Effector memory CD8-positive, alpha-beta T cell (primary cell): Measurements from ENCODE around the gene SLC12A5.
"Not testable (repeated sequence)": the region's sequence is repeated elsewhere in the genome, so short reads cannot be mapped to it uniquely, and the experiment has no call there.

ENCODE experiments used
- ATAC-seq: fragments of 150-1000 bp; cut with Tn5 transposase; replicated peaks from 2 replicates; pipeline ENCODE4 v1.10.0; 2021; ENCODE audit warnings: mild to moderate bottlenecking, moderate library complexity
- DNase-seq, 3 experiments: peaks; one replicate each; pipeline ENCODE4 v3.0.0; 2021
- H3K27ac Mint-ChIP-seq, 2 donors: one replicate each; pipeline ENCODE4 v1.8.0; 2022; ENCODE audit warnings: mild to moderate bottlenecking in 2 of 2, mixed read lengths in 2 of 2, moderate library complexity in 2 of 2
- H3K27me3 Mint-ChIP-seq, 2 donors: one replicate each; pipeline ENCODE4 v1.8.0; 2022; ENCODE audit warnings: mixed read lengths in 2 of 2
- H3K36me3 Mint-ChIP-seq: one replicate; pipeline ENCODE4 v1.8.0; 2022; ENCODE audit warnings: mild to moderate bottlenecking, moderate library complexity, mixed read lengths; ENCODE audit not compliant: insufficient read depth
- H3K4me1 Mint-ChIP-seq, 2 donors: one replicate each; pipeline ENCODE4 v1.8.0; 2022; ENCODE audit warnings: low read depth in 2 of 2, mixed read lengths in 2 of 2
- H3K4me3 Mint-ChIP-seq, 2 donors: one replicate each; pipeline ENCODE4 v1.8.0; 2022; ENCODE audit warnings: mild to moderate bottlenecking in 2 of 2, mixed read lengths in 2 of 2, moderate library complexity in 2 of 2
- H3K9me3 Mint-ChIP-seq, 2 donors: one replicate each; pipeline ENCODE4 v1.8.0; 2022; ENCODE audit warnings: mixed read lengths in 2 of 2
- total RNA-seq, 9 experiments: gene quantifications; one replicate each; lab custom pipeline; 2026; lab: John Stamatoyannopoulos, UW

The SLC12A5 gene
- total RNA-seq = 0 to 0.21 (median 0.06) reads per million in 9 experiments

DNA sequence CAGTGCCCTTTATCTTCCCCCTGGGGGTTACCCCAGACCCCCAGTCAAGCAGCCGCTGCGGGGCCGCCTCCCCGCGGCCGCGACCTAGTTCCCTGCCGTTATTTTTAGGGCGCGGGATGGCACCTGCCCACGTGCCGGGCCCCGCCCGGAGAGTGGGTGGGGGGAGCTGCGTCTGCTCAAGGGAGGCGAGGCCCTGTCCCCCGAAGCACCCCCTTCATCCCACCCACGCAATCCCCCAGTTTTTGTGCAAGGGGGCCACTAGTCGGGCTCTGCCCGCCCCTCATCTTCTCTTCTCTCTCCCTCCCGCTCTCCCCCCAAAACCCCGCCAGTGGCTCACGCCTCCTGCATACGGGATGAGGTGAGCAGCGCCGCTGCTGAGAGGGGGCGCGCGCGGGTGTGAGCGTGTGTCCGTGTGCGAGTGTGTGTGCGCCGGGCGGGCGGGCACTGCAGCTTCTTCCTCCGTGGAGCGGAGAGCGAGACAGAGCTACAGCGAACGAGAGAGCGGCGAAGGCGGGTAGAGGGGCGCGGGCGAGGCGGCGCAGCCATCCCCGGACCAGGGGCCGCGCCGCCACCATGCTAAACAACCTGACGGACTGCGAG, at the start of gene SLC12A5:
SLC12A5 (plus strand) TSS at position 444 of the 600 bp plus-strand sequence; CDS start at position 574, 130 bp downstream.
- ATAC-seq = no peak
- Mint-ChIP-seq H3K27ac (no peak within 1 kb of the TSS), H3K36me3 (peaks cover 4% of the 10 kb centered on the region), H3K4me1 (peaks cover 0 to 2% of the 10 kb centered on the region in 2 donors), H3K9me3 (no peaks in the 10 kb centered on the region), H3K4me3 (no peak within 1 kb of the TSS), H3K27me3 (peaks cover 82 to 96% of the 10 kb centered on the region in 2 donors)
- DNase-seq = no peak

DNA sequence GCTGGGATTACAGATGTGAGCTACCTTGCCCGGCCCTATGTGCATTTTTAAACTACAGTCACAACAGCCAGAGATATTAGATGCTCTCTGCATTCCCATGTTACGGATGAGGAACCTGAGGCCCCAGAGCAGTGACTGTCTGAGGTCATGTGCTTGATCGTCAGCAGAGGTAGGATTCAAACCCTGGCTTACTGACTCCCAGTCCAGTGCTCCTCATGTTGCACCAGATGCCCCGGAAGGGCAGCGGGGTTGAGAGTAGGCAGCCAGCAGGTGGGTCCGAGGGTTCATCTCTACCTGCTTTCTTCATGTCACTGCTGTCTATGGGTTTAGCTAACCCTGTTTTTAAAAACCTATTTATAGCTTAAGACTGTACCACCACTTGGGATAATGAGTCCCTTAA, 47.8 kb upstream of the SLC12A5 start:
- ATAC-seq = no peak
- H3K4me1 Mint-ChIP-seq = no peaks in the 10 kb centered on the region
- no peaks in the 10 kb centered on the region for H3K27me3 Mint-ChIP-seq
- no peak for DNase-seq
- H3K27ac Mint-ChIP-seq = no peak overlapping the region
- H3K9me3 Mint-ChIP-seq = no peaks in the 10 kb centered on the region
- H3K36me3 Mint-ChIP-seq = no peaks in the 10 kb centered on the region
- H3K4me3 Mint-ChIP-seq = no peak overlapping the region

DNA sequence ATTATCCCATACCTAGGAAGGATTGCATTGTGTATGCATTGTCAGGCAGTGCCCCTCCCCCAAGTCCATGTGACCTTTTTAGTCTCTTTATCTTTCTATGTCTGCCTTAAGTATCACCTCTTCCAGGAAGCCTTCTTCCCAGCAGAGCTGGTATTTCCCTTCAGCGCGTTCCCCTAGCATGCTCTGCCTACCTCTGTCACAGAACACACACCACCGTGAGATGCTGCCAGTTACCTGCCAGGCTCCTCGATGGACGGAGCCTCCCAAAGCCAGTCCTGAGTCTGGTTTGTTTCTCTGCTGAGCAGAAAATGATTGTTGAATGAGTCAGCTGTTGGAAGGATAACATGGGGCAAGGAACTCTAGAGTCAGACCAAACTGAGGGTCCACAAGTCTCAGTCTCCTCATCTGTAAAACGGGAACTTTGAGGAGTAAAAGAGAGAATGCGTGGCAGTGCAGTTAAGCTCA, 45.7 kb upstream of the SLC12A5 start:
- no peaks in the 10 kb centered on the region for H3K4me1 Mint-ChIP-seq

DNA sequence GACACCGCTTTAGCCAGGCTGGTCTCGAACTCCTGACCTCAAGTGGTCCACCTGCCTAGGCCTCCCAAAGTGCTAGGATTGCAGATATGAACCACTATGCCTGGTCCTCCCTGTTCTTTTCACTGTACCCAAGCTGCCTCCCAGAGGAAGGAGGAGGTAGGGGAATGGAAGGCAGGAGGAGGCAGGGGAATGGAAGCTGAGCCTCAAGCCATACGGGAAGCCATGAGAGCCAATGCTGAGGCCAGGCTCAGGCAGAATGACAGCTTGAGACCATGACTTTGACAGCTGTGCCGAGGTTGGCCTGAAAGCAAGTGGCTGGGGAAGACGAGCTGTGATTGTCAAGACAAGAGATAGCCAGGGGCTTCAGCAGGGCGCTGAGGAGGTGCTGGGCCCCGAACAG, 43.4 kb upstream of the SLC12A5 start:
- no peak for ATAC-seq
- DNase-seq = no peak
- H3K4me1 Mint-ChIP-seq = no peaks in the 10 kb centered on the region
- no peaks in the 10 kb centered on the region for H3K27me3 Mint-ChIP-seq
- no peak overlapping the region for H3K4me3 Mint-ChIP-seq
- H3K27ac Mint-ChIP-seq = peak overlapping the region in 1 of 2 donors; percentile 53
- no peaks in the 10 kb centered on the region for H3K36me3 Mint-ChIP-seq
- no peaks in the 10 kb centered on the region for H3K9me3 Mint-ChIP-seq

More for the DNA sequence above, 45.7 kb upstream of the SLC12A5 start:
- ATAC-seq = no peak
- Mint-ChIP-seq H3K36me3 (no peaks in the 10 kb centered on the region), H3K27me3 (no peaks in the 10 kb centered on the region), H3K27ac (no peak overlapping the region), H3K4me3 (no peak overlapping the region), H3K9me3 (no peaks in the 10 kb centered on the region)
- DNase-seq = no peak

DNA sequence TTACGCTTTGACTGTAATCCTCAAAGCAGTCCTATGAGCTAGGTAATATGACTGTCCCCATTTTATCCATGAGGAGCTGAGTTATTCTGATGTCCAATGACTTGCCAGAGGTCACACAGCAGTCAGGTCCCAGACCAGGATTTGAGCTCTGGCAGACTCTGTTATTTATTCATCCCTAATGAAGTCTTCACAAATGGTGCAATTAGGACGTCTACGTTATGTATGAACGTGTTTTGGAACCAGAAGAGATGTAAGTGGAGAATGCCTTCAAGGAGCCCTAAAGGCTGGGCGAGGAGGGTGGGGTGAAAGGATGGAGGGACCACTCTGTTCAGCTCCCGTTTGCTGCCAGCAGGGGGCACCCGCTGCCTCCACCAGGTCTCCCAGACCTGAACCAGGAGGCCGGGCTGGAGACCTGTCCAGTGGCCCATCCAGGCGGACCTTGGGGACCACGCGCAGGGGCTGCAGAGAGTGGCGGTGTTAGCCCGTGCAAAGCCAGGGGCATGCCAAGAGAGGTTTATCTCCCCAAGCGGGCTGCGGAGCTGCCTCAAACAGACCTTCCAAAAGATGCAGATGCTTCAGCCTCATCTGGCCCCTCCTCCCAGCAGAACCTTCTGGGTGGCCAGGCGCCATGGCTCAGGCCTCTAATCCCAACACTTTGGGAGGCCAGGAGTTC, 41.8 kb upstream of the SLC12A5 start:
- peak; percentile 98 for ATAC-seq
- no peaks in the 10 kb centered on the region for H3K4me1 Mint-ChIP-seq
- no peak overlapping the region for H3K27ac Mint-ChIP-seq
- H3K36me3 Mint-ChIP-seq = no peaks in the 10 kb centered on the region
- peaks cover 0 to 11% of the 10 kb centered on the region in 2 donors for H3K27me3 Mint-ChIP-seq
- no peaks in the 10 kb centered on the region for H3K9me3 Mint-ChIP-seq
- H3K4me3 Mint-ChIP-seq = no peak overlapping the region
- peak; percentile 76 to 78 (median 77) for DNase-seq

DNA sequence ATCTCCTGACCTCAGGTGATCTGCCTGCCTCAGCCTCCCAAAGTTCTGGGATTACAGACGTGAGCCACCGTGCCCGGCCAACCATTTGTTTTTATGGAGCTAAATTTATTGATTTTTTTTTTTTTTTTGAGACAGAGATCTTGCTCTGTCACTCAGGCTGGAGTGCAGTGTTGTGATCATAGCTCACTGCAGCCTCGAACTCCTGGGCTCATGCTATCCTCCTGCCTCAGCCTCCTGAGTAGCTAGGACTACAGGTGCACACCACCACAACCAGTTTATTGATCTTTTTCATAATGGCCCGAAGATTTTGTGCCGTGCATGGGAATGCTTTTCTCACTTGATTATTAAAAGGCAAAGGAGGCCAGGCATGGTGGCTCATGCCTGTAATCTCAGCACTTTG, 40.2 kb upstream of the SLC12A5 start:
- not testable (repeated sequence) for H3K9me3 Mint-ChIP-seq, H3K4me1 Mint-ChIP-seq, DNase-seq, H3K36me3 Mint-ChIP-seq, H3K4me3 Mint-ChIP-seq, ATAC-seq, H3K27ac Mint-ChIP-seq
- H3K27me3 Mint-ChIP-seq = peaks cover 5 to 11% of the 10 kb centered on the region in 2 donors

DNA sequence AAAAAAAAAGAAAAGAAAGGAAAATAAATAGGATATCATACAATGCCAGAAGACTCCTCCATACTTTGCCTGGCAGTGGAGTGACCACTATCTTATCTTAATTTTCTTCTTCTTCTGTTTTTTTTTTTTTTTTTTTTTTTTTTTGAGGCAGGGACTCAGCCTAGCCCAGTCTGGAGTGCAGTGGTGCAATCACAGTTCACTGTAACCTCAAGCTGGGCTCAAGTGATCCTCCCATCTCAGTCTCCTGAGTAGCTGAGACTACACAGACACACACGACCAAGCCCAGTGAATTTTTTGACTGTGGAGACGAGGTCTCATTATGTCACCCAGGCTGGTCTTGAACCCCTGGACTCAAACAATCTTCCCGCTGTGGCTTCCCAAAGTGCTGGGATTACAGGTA, 37.4 kb upstream of the SLC12A5 start:
- no peak overlapping the region for H3K4me3 Mint-ChIP-seq
- ATAC-seq = no peak
- H3K4me1 Mint-ChIP-seq = peaks cover 3 to 5% of the 10 kb centered on the region in 2 donors
- no peak overlapping the region for H3K27ac Mint-ChIP-seq
- H3K36me3 Mint-ChIP-seq = no peaks in the 10 kb centered on the region
- peaks cover 5 to 12% of the 10 kb centered on the region in 2 donors for H3K27me3 Mint-ChIP-seq
- H3K9me3 Mint-ChIP-seq = no peaks in the 10 kb centered on the region
- DNase-seq = no peak

DNA sequence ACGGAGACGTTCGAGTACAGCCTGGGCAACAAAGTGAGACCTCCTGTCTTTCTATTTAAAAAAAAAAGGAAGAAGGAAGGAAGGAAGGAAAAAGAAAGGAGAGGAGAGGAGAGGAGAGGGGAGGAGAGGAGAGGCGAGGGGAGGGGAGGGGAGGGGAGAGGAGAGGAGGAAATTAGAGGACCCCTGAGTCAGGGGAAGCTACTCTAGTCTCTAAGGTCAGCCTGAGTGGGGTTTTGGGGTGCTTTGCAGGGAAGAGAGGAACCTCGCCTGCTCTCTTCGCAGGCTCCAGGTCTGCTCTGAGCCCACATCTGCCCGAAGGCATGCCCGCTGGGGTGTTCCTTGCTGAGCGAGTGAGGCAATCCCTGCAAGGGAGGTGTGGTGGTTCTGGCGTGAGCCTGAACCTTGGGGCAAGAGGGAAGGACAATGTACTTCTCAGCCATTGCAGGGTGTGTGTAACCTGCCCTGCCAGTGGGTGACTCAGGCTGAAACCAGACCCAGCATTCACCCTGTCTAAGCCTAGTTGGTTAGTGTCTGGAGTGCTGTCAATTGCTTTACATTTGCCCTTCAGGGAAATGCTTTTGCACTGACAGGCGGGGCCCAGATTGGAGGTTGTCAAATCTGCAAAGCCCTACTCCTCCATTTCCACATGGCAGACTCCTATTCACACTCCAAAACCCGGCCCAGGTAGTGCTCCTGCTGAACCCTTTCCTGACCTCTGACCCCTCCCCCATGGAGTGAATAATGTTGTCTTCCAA, 35.6 kb upstream of the SLC12A5 start:
- no peak for ATAC-seq
- Mint-ChIP-seq H3K4me3 (no peak overlapping the region), H3K9me3 (no peaks in the 10 kb centered on the region), H3K27ac (no peak overlapping the region), H3K36me3 (no peaks in the 10 kb centered on the region), H3K4me1 (peaks cover 5 to 6% of the 10 kb centered on the region in 2 donors), H3K27me3 (peaks cover 11 to 27% of the 10 kb centered on the region in 2 donors)
- no peak for DNase-seq

DNA sequence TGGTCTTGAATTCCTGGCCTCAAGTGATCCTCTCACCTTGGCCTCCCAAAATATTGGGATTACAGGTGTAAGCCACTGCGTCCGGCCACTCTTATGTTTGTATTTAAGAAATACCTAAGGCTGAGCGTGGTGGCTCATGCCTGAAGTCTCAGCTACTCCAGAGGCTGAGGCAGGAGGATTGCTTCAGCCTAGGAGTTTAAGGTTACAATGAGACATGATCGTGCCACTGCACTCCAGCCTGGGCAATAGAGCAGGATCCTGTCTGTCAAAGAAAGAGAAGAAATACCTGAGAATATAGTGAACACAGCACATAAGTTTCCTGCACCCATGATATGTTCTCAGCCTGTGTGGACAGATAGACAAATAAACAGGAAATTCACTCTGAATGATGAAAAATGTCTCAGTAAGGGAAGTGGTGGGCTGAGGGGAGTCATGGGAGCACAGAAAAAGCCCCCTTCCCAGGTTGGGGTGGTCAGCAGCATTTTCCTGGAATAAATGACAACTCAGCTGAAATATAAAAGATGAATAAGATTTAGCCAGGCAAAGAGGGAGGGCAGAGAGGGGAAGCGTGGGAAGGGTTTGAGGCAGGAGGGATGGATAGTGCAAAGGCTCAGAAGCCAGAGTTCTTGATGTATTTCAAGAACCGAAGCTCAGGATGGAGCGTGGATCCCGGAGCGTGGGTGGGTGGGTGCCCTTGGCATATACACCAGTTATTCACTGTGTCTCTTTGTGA, 34.1 kb upstream of the SLC12A5 start:
- Mint-ChIP-seq H3K36me3 (no peaks in the 10 kb centered on the region), H3K27ac (no peak overlapping the region), H3K27me3 (peaks cover 11 to 33% of the 10 kb centered on the region in 2 donors), H3K4me1 (peaks cover 10 to 13% of the 10 kb centered on the region in 2 donors), H3K9me3 (no peaks in the 10 kb centered on the region), H3K4me3 (no peak overlapping the region)
- ATAC-seq (no peak), DNase-seq (no peak)

DNA sequence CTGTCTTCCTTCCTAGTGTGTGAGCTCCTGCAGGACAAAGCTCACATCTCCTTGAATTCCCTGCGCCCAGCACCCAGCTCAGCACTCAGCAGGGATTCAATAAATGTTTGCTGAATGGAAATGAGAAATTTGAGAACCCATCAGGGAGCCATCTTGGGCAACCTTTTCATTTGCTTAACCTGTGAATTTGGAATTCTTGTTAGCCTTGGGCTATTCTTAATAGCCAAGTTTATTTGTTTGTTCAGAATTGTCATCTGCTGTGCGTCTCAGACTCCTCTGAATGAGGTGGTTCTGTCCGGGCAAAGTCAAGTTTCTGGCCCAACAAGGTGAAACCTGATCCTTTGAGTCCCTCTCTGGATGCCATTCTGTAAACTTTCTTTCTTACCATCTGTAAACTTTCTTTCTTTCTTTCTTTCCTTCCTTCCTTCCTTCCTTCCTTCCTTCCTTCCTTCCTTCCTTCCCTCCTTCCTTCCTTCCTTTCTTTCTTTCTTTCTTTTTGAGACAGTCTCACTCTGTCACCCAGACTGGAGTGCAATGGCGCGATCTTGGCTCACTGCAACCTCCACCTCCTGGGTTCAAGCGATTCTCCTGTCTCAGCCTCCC, 33.4 kb upstream of the SLC12A5 start:
- not testable (repeated sequence) for ATAC-seq, H3K36me3 Mint-ChIP-seq, H3K4me3 Mint-ChIP-seq, H3K27ac Mint-ChIP-seq, DNase-seq, H3K9me3 Mint-ChIP-seq
- Mint-ChIP-seq H3K4me1 (peaks cover 15 to 17% of the 10 kb centered on the region in 2 donors), H3K27me3 (peaks cover 11 to 33% of the 10 kb centered on the region in 2 donors)

DNA sequence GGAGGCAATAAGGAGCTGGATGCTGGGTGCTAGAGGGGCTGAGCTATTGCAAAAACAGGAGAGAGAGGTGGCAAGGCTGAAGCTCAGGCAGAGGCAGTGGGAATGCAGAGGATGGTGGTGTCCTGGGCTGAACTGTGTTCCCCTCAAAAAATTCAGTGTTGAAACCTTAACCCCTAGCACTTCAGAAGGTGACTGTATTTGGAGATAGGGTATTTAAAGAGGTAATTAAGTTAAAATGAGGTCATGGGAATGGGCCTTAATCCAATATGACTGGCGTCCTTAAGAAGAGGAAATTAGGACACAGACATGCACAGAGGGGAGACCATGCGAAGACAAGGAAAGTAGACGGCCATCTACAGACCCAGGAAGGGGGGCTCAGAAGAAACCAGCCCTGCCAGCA, 31.8 kb upstream of the SLC12A5 start:
- no peaks in the 10 kb centered on the region for H3K9me3 Mint-ChIP-seq
- peaks cover 15 to 18% of the 10 kb centered on the region in 2 donors for H3K4me1 Mint-ChIP-seq
- ATAC-seq = no peak
- H3K4me3 Mint-ChIP-seq = no peak overlapping the region
- H3K27me3 Mint-ChIP-seq = peaks cover 11 to 22% of the 10 kb centered on the region in 2 donors
- H3K27ac Mint-ChIP-seq = peak overlapping the region in 1 of 2 donors; percentile 22
- DNase-seq = no peak
- no peaks in the 10 kb centered on the region for H3K36me3 Mint-ChIP-seq

DNA sequence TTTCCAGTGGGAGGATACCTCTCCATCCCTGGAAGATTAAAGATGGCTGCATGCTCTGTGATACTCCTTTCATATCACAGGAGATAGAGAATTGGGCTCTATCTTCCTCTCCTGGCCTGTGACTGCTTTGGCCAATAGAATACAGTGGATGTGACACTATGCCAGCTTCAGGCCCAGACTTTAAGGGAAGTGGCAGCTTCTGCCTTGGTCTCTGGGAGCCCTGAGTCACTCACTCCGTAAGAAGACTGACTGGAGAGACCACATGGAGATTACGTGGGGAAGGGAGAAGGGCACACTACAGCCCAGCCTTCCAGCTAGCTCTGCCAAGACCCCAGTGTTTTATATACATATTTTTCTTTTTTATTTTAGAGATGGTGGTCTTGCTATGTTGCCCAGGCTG, 30.7 kb upstream of the SLC12A5 start:
- Mint-ChIP-seq H3K4me1 (peaks cover 15 to 18% of the 10 kb centered on the region in 2 donors), H3K36me3 (no peaks in the 10 kb centered on the region), H3K27me3 (peaks cover 6 to 22% of the 10 kb centered on the region in 2 donors), H3K4me3 (no peak overlapping the region), H3K9me3 (no peaks in the 10 kb centered on the region), H3K27ac (peak overlapping the region in 1 of 2 donors; percentile 5)
- ATAC-seq (peak; percentile 40), DNase-seq (no peak)

DNA sequence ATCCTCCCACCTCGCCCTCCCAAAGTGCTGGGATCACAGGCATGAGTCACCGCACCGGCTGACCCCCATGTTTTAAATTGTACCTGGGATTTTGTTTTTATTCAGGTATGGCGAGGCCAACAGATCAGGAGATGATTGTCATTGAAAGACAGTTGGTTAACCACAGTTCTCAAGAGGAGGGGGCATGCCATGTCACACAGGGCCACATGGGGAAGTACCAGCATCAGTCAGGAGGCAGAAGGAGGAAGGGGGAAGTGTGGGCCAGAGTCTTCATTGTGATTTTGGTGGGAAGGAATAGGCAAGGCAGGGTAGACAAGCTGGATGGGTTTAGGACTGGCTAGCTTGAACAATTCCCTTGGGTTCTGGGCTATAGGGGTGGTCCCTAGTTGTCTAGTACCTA, 30.3 kb upstream of the SLC12A5 start:
- Mint-ChIP-seq H3K36me3 (no peaks in the 10 kb centered on the region), H3K27ac (peak overlapping the region in 1 of 2 donors; percentile 5), H3K9me3 (no peaks in the 10 kb centered on the region), H3K4me1 (peaks cover 17 to 20% of the 10 kb centered on the region in 2 donors), H3K27me3 (peaks cover 6 to 22% of the 10 kb centered on the region in 2 donors), H3K4me3 (no peak overlapping the region)
- DNase-seq = no peak
- peak; percentile 68 for ATAC-seq
